K562 (cell line): ENCODE measurements around the gene OSBP2. TPM values are rescaled to one million over a fixed set of nuclear protein-coding genes. Genes with fewer than 3 reads are reported as not detected.

Experiments
- ATAC-seq: fragments of 200-7000 bp; cut with Tn5 transposase; 3 replicates; pipeline ENCODE4 v1.9.1; 2020; ENCODE audit warnings: moderate library complexity
- BruUV-seq: library from RNA; stranded (reverse); fragments of 400-500 nt; replicated peaks from 2 replicates; lab custom pipeline; 2021; lab: Mats Ljungman, UMichigan
- CTCF ChIA-PET: fragments of 300-600 bp; formaldehyde crosslinking; extraction: SDS; loops from one replicate; lab custom pipeline; 2021; ENCODE audit warnings: low intra/inter-chr PET ratio; lab: Yijun Ruan, JAX
- POLR2A ChIA-PET: fragments of 300-600, 350-650 bp; sonication (Branson Sonifier 250); formaldehyde crosslinking; extraction: SDS; loops from one replicate; lab custom pipeline; 2021; ENCODE audit warnings: antibody characterized with exemption, inconsistent platforms; lab: Yijun Ruan, JAX
- DNase-seq, 4 experiments: peaks; one replicate each; pipeline versions ENCODE4 v3.0.0 to v3.0.0-alpha.2; 2011 to 2018; ENCODE audit warnings: low spot score in 3 of 4, mixed read lengths in 3 of 4; ENCODE audit errors: extremely low read depth in 1 of 4
- FAIRE-seq: peaks from 2 replicates; lab custom pipeline; 2011; peaks lifted over from hg19 to GRCh38; lab: Jason Lieb, UNC
- H2AFZ ChIP-seq: 2 replicates; pipeline ENCODE4 v1.6.0; 2011; ENCODE audit warnings: low read depth, low read length, control low read depth, inconsistent platforms
- H3K27ac ChIP-seq: fragments of 200-600 bp; 3 replicates; pipeline ENCODE4 v1.8.0; 2011; ENCODE audit warnings: low read depth, mild to moderate bottlenecking, control low read depth, inconsistent platforms, low read length, moderate library complexity, mixed read lengths; ENCODE audit errors: extremely low read depth
- H3K27me3 ChIP-seq, 2 experiments: fragments of 300-600 bp in 1 of 2; 2 replicates in 1 of 2; 3 replicates in 1 of 2; pipeline versions ENCODE4 v1.6.0 to v1.8.0; 2011; ENCODE audit warnings: inconsistent platforms in 2 of 2, low read length in 2 of 2, mild to moderate bottlenecking in 1 of 2, mixed read lengths in 1 of 2, moderate library complexity in 1 of 2; ENCODE audit not compliant: control insufficient read depth in 2 of 2, insufficient read depth in 2 of 2
- H3K36me3 ChIP-seq: fragments of 300-600 bp; 3 replicates; pipeline ENCODE4 v1.8.0; 2011; ENCODE audit warnings: mild to moderate bottlenecking, low read length, inconsistent platforms; ENCODE audit not compliant: control insufficient read depth, insufficient read depth
- H3K4me1 ChIP-seq, 2 experiments: fragments of 200-600 bp in 1 of 2; replicated peaks in 1 of 2; 2 replicates in 1 of 2; 3 replicates in 1 of 2; pipeline versions ENCODE4 v1.5.1 to v1.8.0; 2011; ENCODE audit warnings: inconsistent platforms in 2 of 2, low read length in 2 of 2, mild to moderate bottlenecking in 1 of 2, mixed read lengths in 1 of 2, moderate library complexity in 1 of 2; ENCODE audit not compliant: control insufficient read depth in 2 of 2, insufficient read depth in 2 of 2
- H3K4me2 ChIP-seq: 2 replicates; pipeline ENCODE4 v1.6.1; 2011; ENCODE audit warnings: low read length, control low read depth, inconsistent platforms, mixed read lengths; ENCODE audit not compliant: insufficient read depth
- H3K4me3 ChIP-seq: fragments of 200-600 bp; sonication (generic), shearing (Covaris generic); 2 replicates; pipeline ENCODE4 v1.5.1; 2016; ENCODE audit warnings: control low read depth, inconsistent platforms
- H3K79me2 ChIP-seq: fragments of 200-600 bp; 3 replicates; pipeline ENCODE4 v1.8.0; 2011; ENCODE audit warnings: low read length, inconsistent platforms; ENCODE audit not compliant: control insufficient read depth, insufficient read depth
- H3K9ac ChIP-seq, 2 experiments: 2 replicates each; pipeline versions ENCODE4 v1.6.0 to v1.6.1; 2011; ENCODE audit warnings: low read depth in 2 of 2, low read length in 2 of 2, control low read depth in 1 of 2, inconsistent platforms in 1 of 2, mild to moderate bottlenecking in 1 of 2, mixed read lengths in 1 of 2; ENCODE audit not compliant: insufficient read depth in 1 of 2
- H3K9me1 ChIP-seq: one replicate; pipeline ENCODE4 v1.6.0; 2011; ENCODE audit warnings: inconsistent platforms, mild to moderate bottlenecking, low read length, moderate library complexity; ENCODE audit not compliant: control insufficient read depth, insufficient read depth
- H3K9me3 ChIP-seq: replicated peaks from 2 replicates; pipeline ENCODE4 v1.5.1; 2011; ENCODE audit warnings: low read depth, low read length, inconsistent platforms; ENCODE audit not compliant: control insufficient read depth, insufficient read depth
- H4K20me1 ChIP-seq: replicated peaks from 2 replicates; pipeline ENCODE4 v1.6.1; 2011; ENCODE audit warnings: low read length, inconsistent platforms, mixed read lengths; ENCODE audit not compliant: control insufficient read depth, insufficient read depth
- GABPA ChIP-seq: fragments of 200-800 bp; sonication (Bioruptor generic); conservative IDR thresholded peaks from 2 replicates; pipeline ENCODE4 v1.6.1; 2016; ENCODE audit warnings: low read depth, missing genetic modification characterization, missing compliant biosample characterization
- NFIX ChIP-seq: fragments of 250-450 bp; sonication (Bioruptor Pico); IDR thresholded peaks from 2 replicates; pipeline ENCODE4 v1.4.0; 2020; ENCODE audit warnings: low read depth, mild to moderate bottlenecking, moderate library complexity
- SP1 ChIP-seq: sonication (generic); formaldehyde crosslinking; IDR thresholded peaks from 2 replicates; pipeline ENCODE4 v1.8.1; 2022; ENCODE audit warnings: mild to moderate bottlenecking, missing genetic modification reagents
- TOE1 ChIP-seq, 2 experiments: fragments of 450-650 bp in 1 of 2; sonication (generic) in 1 of 2; formaldehyde crosslinking in 1 of 2; IDR thresholded peaks; 2 replicates each; pipeline versions ENCODE4 v1.7.1 to v1.8.0; 2016 to 2022; ENCODE audit warnings: borderline replicate concordance in 2 of 2, mild to moderate bottlenecking in 2 of 2, antibody characterized with exemption in 1 of 2, inconsistent platforms in 1 of 2, low read depth in 1 of 2, missing genetic modification reagents in 1 of 2, moderate library complexity in 1 of 2
- ZNF165 ChIP-seq: fragments of 250-450 bp; sonication (Bioruptor Pico); IDR thresholded peaks from 2 replicates; pipeline ENCODE4 v1.4.0; 2020; ENCODE audit warnings: borderline replicate concordance
- WGBS: fragments of 100-300 bp; shearing (Covaris generic); methylation state at CpG from one replicate; pipeline ENCODE4 v1.1.6; 2016; ENCODE audit warnings: low coverage, mixed read lengths; ENCODE audit not compliant: insufficient coverage; ENCODE audit errors: missing lambda C conversion rate; 5-methylcytosine and 5-hydroxymethylcytosine counted together
- in situ Hi-C: fragments of 300-500 bp; cut with MboI; formaldehyde crosslinking; loops from 4 replicates; pipeline ENCODE4 v1.15.0; 2018; ENCODE audit warnings: inconsistent platforms, mixed read lengths
- intact Hi-C: fragments of 100-400 bp; cut with micrococcal nuclease; formaldehyde crosslinking; loops from 2 replicates; pipeline ENCODE4 v1.14.2; 2022
- polyA plus RNA-seq, 8 experiments: library from polyadenylated mRNA; depleted of rRNA in 4 of 8; stranded (reverse) in 5 of 8; unstranded in 3 of 8; fragments of >200 nt; fragmentation: Nextera tagmentation in 2 of 8; fragmentation: Illumina TruSeq in 1 of 8; extraction: Ambion mirVana in 2 of 8; extraction: Trizol in 1 of 8; gene quantifications; 2 replicates each; pipeline versions ENCODE4 v1.2.1 to v1.2.3, GENCODE V29; 2011 to 2014; ENCODE audit warnings: inconsistent platforms in 1 of 8, missing spikeins in 1 of 8
- total RNA-seq, 7 experiments: library from RNA; depleted of rRNA in 6 of 7; stranded (reverse); fragments of >200 nt in 6 of 7; fragmentation: Illumina TruSeq in 2 of 7; extraction: Trizol in 2 of 7; gene quantifications; 2 replicates each; pipeline versions ENCODE4 v1.2.1 to v1.2.3, GENCODE V29; 2011 to 2021; ENCODE audit warnings: low replicate concordance in 1 of 7
- TF ChIP-seq, protein P1 (sequence below): sonication (generic); IDR thresholded peaks from 2 replicates; pipeline ENCODE4 v1.6.1; 2016

OSBP2 gene
- total and polyA plus RNA-seq, 9 of the 15 experiments (the other 6 are each of a cell fraction or from before 2014, with no cell fraction given), result 0.52 to 29.5 (median 21.6) TPM

DNA sequence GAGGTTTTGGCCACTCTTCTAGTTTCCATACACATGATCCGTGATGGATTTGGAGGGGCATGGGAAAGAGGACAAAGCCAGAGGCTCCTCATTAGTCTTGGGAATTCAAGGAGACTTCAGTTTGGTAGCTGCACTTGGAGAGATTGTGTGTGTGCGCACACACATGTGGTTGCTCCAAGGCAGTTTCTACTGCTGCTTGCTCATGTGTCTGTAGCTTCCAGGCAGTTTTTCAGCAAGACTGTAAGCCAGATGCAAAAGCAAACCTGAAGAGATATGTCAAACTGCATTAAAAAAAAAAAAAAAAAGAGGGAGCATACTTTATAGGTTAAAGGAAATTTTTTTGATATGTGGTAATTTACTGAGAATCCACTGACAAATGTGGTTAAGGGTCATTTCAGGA lies 95.7 kb downstream of the OSBP2 start:
- TF ChIP-seq ZNF165 (CRISPR knock-in tag), result no peak
- no peak for TF ChIP-seq TOE1 (IDR thresholded peaks at IDR 0.05; ENCODE audit: borderline replicate concordance)
- no peak for TF ChIP-seq TOE1 (CRISPR knock-in tag; IDR thresholded peaks at IDR 0.05; ENCODE audit: borderline replicate concordance, low read depth)
- TF ChIP-seq, protein P1, sequence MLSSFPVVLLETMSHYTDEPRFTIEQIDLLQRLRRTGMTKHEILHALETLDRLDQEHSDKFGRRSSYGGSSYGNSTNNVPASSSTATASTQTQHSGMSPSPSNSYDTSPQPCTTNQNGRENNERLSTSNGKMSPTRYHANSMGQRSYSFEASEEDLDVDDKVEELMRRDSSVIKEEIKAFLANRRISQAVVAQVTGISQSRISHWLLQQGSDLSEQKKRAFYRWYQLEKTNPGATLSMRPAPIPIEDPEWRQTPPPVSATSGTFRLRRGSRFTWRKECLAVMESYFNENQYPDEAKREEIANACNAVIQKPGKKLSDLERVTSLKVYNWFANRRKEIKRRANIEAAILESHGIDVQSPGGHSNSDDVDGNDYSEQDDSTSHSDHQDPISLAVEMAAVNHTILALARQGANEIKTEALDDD, result no peak
- TF ChIP-seq SP1 (CRISPR knock-in tag), result no peak
- no peak for TF ChIP-seq GABPA (tag)
- no peak for TF ChIP-seq NFIX (CRISPR knock-in tag)
- FAIRE-seq, result no peak
- WGBS, result 0% methylated on average over 2 of the region's 2 CpGs
- Histone ChIP-seq H2AFZ (no peak overlapping the region), H3K36me3 (no peaks in the 10 kb centered on the region), H3K4me3 (no peak overlapping the region), H3K9me1 (no peaks in the 10 kb centered on the region), H3K27ac (no peak overlapping the region), H3K4me1 (no peaks in the 10 kb centered on the region; a peak in 1 of 5 replicates), H3K9ac (no peak overlapping the region), H3K27me3 (peaks cover 4 to 18% of the 10 kb centered on the region in 2 experiments; a peak in 3 of 5 replicates), H4K20me1 (no peaks in the 10 kb centered on the region), H3K4me2 (no peak overlapping the region), H3K9me3 (no peaks in the 10 kb centered on the region), H3K79me2 (no peaks in the 10 kb centered on the region)
- no peak for DNase-seq
- POLR2A ChIA-PET, result no interaction called here
- in situ Hi-C loops (no loop called here), intact Hi-C loops (no loop called here)
- CTCF ChIA-PET, result no interaction called here
- no peak for ATAC-seq
- BruUV-seq, result no TSS peak
